H9 (cell line): ENCODE results near the gene C1orf226. TPM values are rescaled to one million over a fixed set of nuclear protein-coding genes. Genes with fewer than 3 reads are reported as not detected.

Experiments used
- DNase-seq: peaks from one replicate; pipeline ENCODE4 v3.0.0-alpha.2; 2017
- H2AFZ ChIP-seq: one replicate; pipeline ENCODE4 v1.6.1; 2013; ENCODE audit warnings: mild to moderate bottlenecking, low read length, control low read depth, moderate library complexity
- H2AK5ac ChIP-seq: 2 replicates; pipeline ENCODE4 v1.6.1; 2013; ENCODE audit warnings: low read length, control low read depth, mixed read lengths; ENCODE audit not compliant: insufficient read length
- H2BK120ac ChIP-seq: one replicate; pipeline ENCODE4 v1.6.1; 2013; ENCODE audit warnings: low read depth, mild to moderate bottlenecking, low read length, control low read depth, inconsistent platforms; ENCODE audit not compliant: poor library complexity, severe bottlenecking
- H2BK12ac ChIP-seq: 2 replicates; pipeline ENCODE4 v1.6.1; 2013; ENCODE audit warnings: low read length, control low read depth, mixed read lengths, low read depth; ENCODE audit not compliant: insufficient read length
- H2BK15ac ChIP-seq: 2 replicates; pipeline ENCODE4 v1.6.1; 2013; ENCODE audit warnings: low read depth, low read length, control low read depth
- H2BK20ac ChIP-seq: one replicate; pipeline ENCODE4 v1.6.1; 2013; ENCODE audit warnings: low read depth, mild to moderate bottlenecking, low read length, control low read depth, inconsistent platforms; ENCODE audit not compliant: poor library complexity, severe bottlenecking
- H2BK5ac ChIP-seq: 2 replicates; pipeline ENCODE4 v1.6.1; 2013; ENCODE audit warnings: low read length, control low read depth, mixed read lengths; ENCODE audit not compliant: insufficient read length
- H3K14ac ChIP-seq: 2 replicates; pipeline ENCODE4 v1.6.1; 2013; ENCODE audit warnings: low read length, control low read depth; ENCODE audit not compliant: insufficient read depth
- H3K18ac ChIP-seq: 2 replicates; pipeline ENCODE4 v1.6.1; 2013; ENCODE audit warnings: low read depth, mild to moderate bottlenecking, mixed read lengths, low read length, control low read depth; ENCODE audit not compliant: insufficient read length
- H3K23ac ChIP-seq: 2 replicates; pipeline ENCODE4 v1.6.1; 2013; ENCODE audit warnings: low read length, control low read depth, mixed read lengths, low read depth; ENCODE audit not compliant: insufficient read length
- H3K23me2 ChIP-seq: 2 replicates; pipeline ENCODE4 v1.6.1; 2013; ENCODE audit warnings: low read depth, mild to moderate bottlenecking, mixed read lengths, low read length, control low read depth; ENCODE audit not compliant: insufficient read length, poor library complexity, severe bottlenecking
- H3K27ac ChIP-seq: 2 replicates; pipeline ENCODE4 v1.5.1; 2013; ENCODE audit warnings: low read length, control low read depth, mixed read lengths, low read depth; ENCODE audit not compliant: insufficient read length
- H3K27me3 ChIP-seq: 2 replicates; pipeline ENCODE4 v1.6.1; 2013; ENCODE audit warnings: low read length, control low read depth, inconsistent platforms; ENCODE audit not compliant: insufficient read depth
- H3K4ac ChIP-seq: 2 replicates; pipeline ENCODE4 v1.6.1; 2013; ENCODE audit warnings: low read depth, mild to moderate bottlenecking, control low read depth, inconsistent platforms, low read length, moderate library complexity
- H3K4me1 ChIP-seq: 2 replicates; pipeline ENCODE4 v1.6.1; 2013; ENCODE audit warnings: low read length, control low read depth, inconsistent platforms; ENCODE audit not compliant: insufficient read depth
- H3K4me2 ChIP-seq: 2 replicates; pipeline ENCODE4 v1.6.1; 2013; ENCODE audit warnings: low read length, control low read depth, mixed read lengths; ENCODE audit not compliant: insufficient read length, insufficient read depth
- H3K56ac ChIP-seq: 2 replicates; pipeline ENCODE4 v1.6.1; 2013; ENCODE audit warnings: low read depth, mild to moderate bottlenecking, mixed read lengths, low read length, control low read depth; ENCODE audit not compliant: insufficient read length
- H3K79me1 ChIP-seq: 2 replicates; pipeline ENCODE4 v1.6.1; 2013; ENCODE audit warnings: low read depth, mild to moderate bottlenecking, moderate library complexity, low read length, control low read depth, inconsistent platforms; ENCODE audit not compliant: insufficient read depth, poor library complexity, severe bottlenecking
- H3K79me2 ChIP-seq: 2 replicates; pipeline ENCODE4 v1.6.1; 2013; ENCODE audit warnings: low read length, control low read depth, inconsistent platforms; ENCODE audit not compliant: insufficient read depth
- H3K9ac ChIP-seq: 2 replicates; pipeline ENCODE4 v1.6.1; 2013; ENCODE audit warnings: low read length, control low read depth, mixed read lengths; ENCODE audit not compliant: insufficient read length; ENCODE audit errors: extremely low read depth
- H3K9me3 ChIP-seq: one replicate; pipeline ENCODE4 v1.6.1; 2013; ENCODE audit warnings: low read depth, low read length, inconsistent platforms; ENCODE audit not compliant: control insufficient read depth
- H3T11ph ChIP-seq: one replicate; pipeline ENCODE4 v1.6.1; 2013; ENCODE audit warnings: mild to moderate bottlenecking, low read length, control low read depth, inconsistent platforms
- H4K20me1 ChIP-seq: one replicate; pipeline ENCODE4 v1.6.1; 2013; ENCODE audit not compliant: control insufficient read depth, insufficient read length, insufficient read depth
- H4K5ac ChIP-seq: 2 replicates; pipeline ENCODE4 v1.6.1; 2013; ENCODE audit warnings: low read depth, mild to moderate bottlenecking, mixed read lengths, low read length, control low read depth; ENCODE audit not compliant: insufficient read length
- H4K8ac ChIP-seq: replicated peaks from 2 replicates; pipeline ENCODE4 v1.6.1; 2013; ENCODE audit warnings: low read length, control low read depth, mixed read lengths, low read depth; ENCODE audit not compliant: insufficient read length
- H4K91ac ChIP-seq: 2 replicates; pipeline ENCODE4 v1.6.1; 2013; ENCODE audit warnings: low read depth, mild to moderate bottlenecking, moderate library complexity, mixed read lengths, low read length, control low read depth; ENCODE audit not compliant: insufficient read length
- H3K27ac Mint-ChIP-seq, 3 experiments: 2 replicates in 2 of 3; 3 replicates in 1 of 3; pipeline ENCODE4 v1.8.0; 2020 to 2021; ENCODE audit warnings: mixed read lengths in 3 of 3, mild to moderate bottlenecking in 1 of 3, moderate library complexity in 1 of 3
- H3K27me3 Mint-ChIP-seq: 2 replicates; pipeline ENCODE4 v1.8.0; 2021; ENCODE audit warnings: low read depth, mild to moderate bottlenecking, moderate library complexity, mixed read lengths
- H3K36me3 Mint-ChIP-seq, 3 experiments: 2 replicates in 2 of 3; 3 replicates in 1 of 3; pipeline ENCODE4 v1.8.0; 2020 to 2021; ENCODE audit warnings: low read depth in 3 of 3, mixed read lengths in 3 of 3; ENCODE audit not compliant: insufficient read depth in 1 of 3
- H3K4me1 Mint-ChIP-seq, 2 experiments: 2 replicates each; pipeline ENCODE4 v1.8.0; 2020; ENCODE audit warnings: mixed read lengths in 2 of 2
- H3K4me3 Mint-ChIP-seq, 2 experiments: 2 replicates in 1 of 2; 3 replicates in 1 of 2; pipeline ENCODE4 v1.8.0; 2020 to 2021; ENCODE audit warnings: mild to moderate bottlenecking in 2 of 2, mixed read lengths in 2 of 2, moderate library complexity in 1 of 2
- H3K9me3 Mint-ChIP-seq, 2 experiments: 2 replicates in 1 of 2; 3 replicates in 1 of 2; pipeline ENCODE4 v1.8.0; 2020; ENCODE audit warnings: mild to moderate bottlenecking in 2 of 2, mixed read lengths in 2 of 2, moderate library complexity in 1 of 2
- CTCF ChIP-seq: fragments of 200-600 bp; sonication (generic); conservative IDR thresholded peaks from 3 replicates; pipeline ENCODE4 v1.8.0; 2021; ENCODE audit warnings: antibody characterized with exemption, mild to moderate bottlenecking
- WGBS: extraction: QIAGEN DNeasy Blood & Tissue Kit; methylation state at CpG from one replicate; pipeline ENCODE4 v1.1.7; 2013; ENCODE audit warnings: missing lambda C conversion rate, low lambda C conversion rate, mixed read lengths; ENCODE audit not compliant: insufficient read length; ENCODE audit errors: extremely low coverage; 5-methylcytosine and 5-hydroxymethylcytosine counted together
- total RNA-seq: library from RNA; stranded (reverse); gene quantifications from 2 replicates; pipeline ENCODE4 v1.2.1, GENCODE V29; 2021

The C1orf226 gene
- total RNA-seq, 1 experiment from 2014 or later = 11.5 TPM

GRCh38 chr1:162404550-162405160 lies 23.1 kb downstream of the C1orf226 start:
- Histone ChIP-seq H4K91ac (no peak overlapping the region), H3K27me3 (no peaks in the 10 kb centered on the region), H2AFZ (no peak overlapping the region), H3T11ph (no peak overlapping the region), H3K23me2 (no peaks in the 10 kb centered on the region), H3K4me1 (no peaks in the 10 kb centered on the region; the same call in 1 of the 2 replicates), H3K9ac (no peak overlapping the region), H2BK12ac (no peak overlapping the region), H3K4me2 (no peak overlapping the region), H3K9me3 (no peaks in the 10 kb centered on the region), H4K8ac (no peak overlapping the region), H3K27ac (no peak overlapping the region), H3K14ac (no peak overlapping the region), H2BK20ac (no peak overlapping the region), H4K20me1 (no peaks in the 10 kb centered on the region), H3K4ac (no peak overlapping the region), H2BK5ac (no peak overlapping the region), H2AK5ac (no peak overlapping the region), H3K56ac (no peak overlapping the region), H4K5ac (no peak overlapping the region), H3K23ac (no peak overlapping the region), H3K18ac (no peak overlapping the region), H2BK15ac (no peak overlapping the region), H3K79me1 (no peaks in the 10 kb centered on the region), H3K79me2 (no peaks in the 10 kb centered on the region), H2BK120ac (no peak overlapping the region)
- peaks cover 2 to 7% of the 10 kb centered on the region in 2 experiments for H3K4me1 Mint-ChIP-seq
- H3K27me3 Mint-ChIP-seq = peaks cover 2% of the 10 kb centered on the region; the same call in 1 of the 2 replicates
- no peak for TF ChIP-seq CTCF
- no peaks in the 10 kb centered on the region for H3K36me3 Mint-ChIP-seq
- no peak for DNase-seq
- H3K27ac Mint-ChIP-seq = no peak overlapping the region
- H3K9me3 Mint-ChIP-seq = no peaks in the 10 kb centered on the region
- WGBS = no CpG with 5 or more reads among the region's 5 CpGs
- H3K4me3 Mint-ChIP-seq = no peak overlapping the region
